GM23338 (cell line): Measurements from ENCODE around the gene GZMH. TPM values are rescaled to one million over a fixed set of nuclear protein-coding genes. Genes with fewer than 3 reads are reported as not detected.

ENCODE experiments used
- ATAC-seq: fragments of 200-7000 bp; cut with Tn5 transposase; 3 replicates; pipeline ENCODE4 v1.9.1; 2020
- DNase-seq: peaks from one replicate; pipeline ENCODE4 v3.0.0-alpha.2; 2015; ENCODE audit warnings: low spot score
- H2AFZ ChIP-seq: fragments of 200-600 bp; sonication (generic); 2 replicates; pipeline ENCODE4 v1.8.0; 2016; ENCODE audit warnings: antibody characterized with exemption, mild to moderate bottlenecking, moderate library complexity
- H3F3A ChIP-seq: fragments of 200-600 bp; sonication (generic); replicated peaks from 2 replicates; pipeline ENCODE4 v1.8.0; 2017; ENCODE audit warnings: antibody characterized with exemption, mixed run types, low read depth
- H3K27ac ChIP-seq: fragments of 200-600 bp; sonication (generic); 2 replicates; pipeline ENCODE4 v1.6.1; 2016; ENCODE audit warnings: low read depth
- H3K27me3 ChIP-seq: fragments of 200-600 bp; sonication (generic); 2 replicates; pipeline ENCODE4 v1.8.0; 2016; ENCODE audit warnings: mild to moderate bottlenecking, mixed run types, moderate library complexity; ENCODE audit not compliant: insufficient read depth
- H3K36me3 ChIP-seq: fragments of 200-600 bp; sonication (generic); 2 replicates; pipeline ENCODE4 v1.8.0; 2016; ENCODE audit warnings: mild to moderate bottlenecking; ENCODE audit not compliant: insufficient read depth
- H3K4me1 ChIP-seq: fragments of 200-600 bp; sonication (generic); 2 replicates; pipeline ENCODE4 v1.8.0; 2016; ENCODE audit warnings: mild to moderate bottlenecking, moderate library complexity; ENCODE audit not compliant: insufficient read depth
- H3K4me2 ChIP-seq: fragments of 200-600 bp; sonication (generic); 2 replicates; pipeline ENCODE4 v1.7.1; 2017; ENCODE audit warnings: mixed run types
- H3K4me3 ChIP-seq: fragments of 200-600 bp; sonication (generic); 2 replicates; pipeline ENCODE4 v1.6.1; 2016; ENCODE audit warnings: mixed run types
- H3K79me2 ChIP-seq: fragments of 200-600 bp; sonication (generic); replicated peaks from 2 replicates; pipeline ENCODE4 v1.8.0; 2017; ENCODE audit warnings: mild to moderate bottlenecking; ENCODE audit not compliant: insufficient read depth
- H3K9me2 ChIP-seq: fragments of 200-600 bp; sonication (generic); 2 replicates; pipeline ENCODE4 v1.8.0; 2017; ENCODE audit not compliant: insufficient read depth
- H4K20me1 ChIP-seq: fragments of 200-600 bp; sonication (generic); replicated peaks from 2 replicates; pipeline ENCODE4 v1.8.0; 2017; ENCODE audit warnings: mild to moderate bottlenecking; ENCODE audit not compliant: insufficient read depth
- H3K27ac Mint-ChIP-seq: 2 replicates; pipeline ENCODE4 v1.8.0; 2020; ENCODE audit warnings: inconsistent platforms, mild to moderate bottlenecking, moderate library complexity, mixed read lengths
- H3K27me3 Mint-ChIP-seq: 3 replicates; pipeline ENCODE4 v1.8.0; 2022; ENCODE audit warnings: low read depth, mild to moderate bottlenecking, moderate library complexity, mixed read lengths, inconsistent platforms; ENCODE audit not compliant: insufficient read depth, poor library complexity
- H3K36me3 Mint-ChIP-seq: 3 replicates; pipeline ENCODE4 v1.8.0; 2021; ENCODE audit warnings: low read depth, mild to moderate bottlenecking, inconsistent platforms, moderate library complexity, mixed read lengths
- H3K4me1 Mint-ChIP-seq: 3 replicates; pipeline ENCODE4 v1.8.0; 2020; ENCODE audit warnings: mild to moderate bottlenecking, inconsistent platforms, mixed read lengths
- H3K4me3 Mint-ChIP-seq: 3 replicates; pipeline ENCODE4 v1.8.0; 2021; ENCODE audit warnings: moderate library complexity, mild to moderate bottlenecking, inconsistent platforms, mixed read lengths
- H3K9me3 Mint-ChIP-seq: 3 replicates; pipeline ENCODE4 v1.8.0; 2020; ENCODE audit warnings: moderate library complexity, mild to moderate bottlenecking, inconsistent platforms, mixed read lengths
- CREB1 ChIP-seq: fragments of 250-450 bp; sonication (Bioruptor Pico); IDR thresholded peaks from 2 replicates; pipeline ENCODE4 v1.5.0; 2020; ENCODE audit warnings: low read depth, mild to moderate bottlenecking, moderate library complexity
- EZH2 ChIP-seq: fragments of 200-600 bp; sonication (generic); IDR thresholded peaks from one replicate; pipeline ENCODE4 v1.8.0; 2017; ENCODE audit warnings: antibody characterized with exemption, mild to moderate bottlenecking, low read depth; ENCODE audit not compliant: unreplicated experiment
- EZH2phosphoT487 ChIP-seq: fragments of 200-600 bp; sonication (generic); IDR thresholded peaks from one replicate; pipeline ENCODE4 v1.8.1; 2018; ENCODE audit warnings: antibody characterized with exemption; ENCODE audit not compliant: unreplicated experiment
- JUNB ChIP-seq: IDR thresholded peaks from one replicate; pipeline ENCODE4 v1.6.1; 2016; ENCODE audit warnings: antibody characterized with exemption; ENCODE audit not compliant: unreplicated experiment
- NANOG ChIP-seq: IDR thresholded peaks from 2 replicates; pipeline ENCODE4 v1.6.1; 2016; ENCODE audit warnings: antibody characterized with exemption, borderline replicate concordance
- POLR2AphosphoS5 ChIP-seq: IDR thresholded peaks from 2 replicates; pipeline ENCODE4 v1.6.1; 2016; ENCODE audit warnings: antibody characterized with exemption, low read depth
- STAT1 ChIP-seq: IDR thresholded peaks from one replicate; pipeline ENCODE4 v1.6.1; 2016; ENCODE audit warnings: antibody characterized with exemption; ENCODE audit not compliant: unreplicated experiment
- ZNF331 ChIP-seq: fragments of 250-450 bp; sonication (Bioruptor Pico); IDR thresholded peaks from 2 replicates; pipeline ENCODE4 v1.5.0; 2020; ENCODE audit warnings: low read depth, mild to moderate bottlenecking, moderate library complexity
- polyA plus RNA-seq: library from polyadenylated mRNA; unstranded; fragments of >200 nt; fragmentation: Nextera tagmentation; extraction: Ambion mirVana; gene quantifications from 2 replicates; pipeline ENCODE4 v1.2.1, GENCODE V29; 2016
- total RNA-seq: library from RNA; depleted of rRNA; stranded (reverse); fragments of >200 nt; shearing (Covaris generic); gene quantifications from 2 replicates; pipeline ENCODE4 v1.2.3, GENCODE V29; 2014
- TF ChIP-seq, protein P1 (sequence below): IDR thresholded peaks from 2 replicates; pipeline ENCODE4 v1.6.1; 2016; ENCODE audit warnings: antibody characterized with exemption
- TF ChIP-seq, protein P2 (sequence below), 2 experiments: fragments of 200-600 bp in 1 of 2; sonication (generic) in 1 of 2; conservative IDR thresholded peaks; 2 replicates each; pipeline versions ENCODE4 v1.5.1 to v1.6.1; 2016 to 2017; ENCODE audit warnings: antibody characterized with exemption in 2 of 2, low read depth in 2 of 2, mild to moderate bottlenecking in 2 of 2, moderate library complexity in 1 of 2
- TF ChIP-seq, protein P3 (sequence below): fragments of 250-450 bp; sonication (Bioruptor Pico); IDR thresholded peaks from 2 replicates; pipeline ENCODE4 v1.5.0; 2020; ENCODE audit warnings: mild to moderate bottlenecking, moderate library complexity
- TF ChIP-seq, protein P4 (sequence below): IDR thresholded peaks from one replicate; pipeline ENCODE4 v1.6.1; 2018; ENCODE audit warnings: antibody characterized with exemption; ENCODE audit not compliant: unreplicated experiment

The GZMH gene
- total and polyA plus RNA-seq, 2 experiments from 2014 or later, result not detected

DNA sequence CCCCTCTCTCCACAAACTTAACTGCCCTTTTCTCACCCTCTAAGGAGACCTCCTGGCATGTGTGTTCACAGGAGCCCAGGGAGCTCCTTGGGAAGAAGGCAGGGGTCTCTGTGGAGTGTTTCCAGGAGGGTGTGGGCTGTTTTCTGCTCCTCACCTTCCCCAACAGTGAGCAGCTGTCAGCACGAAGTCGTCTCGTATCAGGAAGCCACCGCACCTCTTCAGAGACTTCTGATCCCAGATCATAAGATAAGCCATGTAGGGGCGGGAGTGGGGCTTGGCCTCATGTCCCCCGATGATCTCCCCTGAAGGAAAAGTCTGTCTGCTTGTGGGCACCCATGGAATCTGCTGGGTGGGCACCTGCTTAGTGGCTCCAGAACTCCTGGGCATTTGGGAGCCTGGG lies 23.3 kb upstream of the GZMH start:
- H3K4me3 Mint-ChIP-seq, result no peak overlapping the region
- Histone ChIP-seq H4K20me1 (no peaks in the 10 kb centered on the region), H3K4me3 (no peak overlapping the region), H3K4me2 (no peak overlapping the region), H3K9me2 (no peaks in the 10 kb centered on the region), H3K79me2 (no peaks in the 10 kb centered on the region), H3K27me3 (no peaks in the 10 kb centered on the region), H2AFZ (no peak overlapping the region), H3K27ac (no peak overlapping the region), H3F3A (no peaks in the 10 kb centered on the region), H3K4me1 (no peaks in the 10 kb centered on the region), H3K36me3 (no peaks in the 10 kb centered on the region)
- no peaks in the 10 kb centered on the region; the same call in 2 of the 3 replicates for H3K36me3 Mint-ChIP-seq
- no peak for ATAC-seq
- peaks cover 3% of the 10 kb centered on the region; the same call in 1 of the 3 replicates for H3K9me3 Mint-ChIP-seq
- TF ChIP-seq EZH2 (no peak), CREB1 (CRISPR knock-in tag) (no peak), ZNF331 (CRISPR knock-in tag) (no peak), JUNB (no peak), STAT1 (no peak), POLR2AphosphoS5 (no peak), EZH2phosphoT487 (no peak), NANOG (no peak)
- TF ChIP-seq, protein P1, sequence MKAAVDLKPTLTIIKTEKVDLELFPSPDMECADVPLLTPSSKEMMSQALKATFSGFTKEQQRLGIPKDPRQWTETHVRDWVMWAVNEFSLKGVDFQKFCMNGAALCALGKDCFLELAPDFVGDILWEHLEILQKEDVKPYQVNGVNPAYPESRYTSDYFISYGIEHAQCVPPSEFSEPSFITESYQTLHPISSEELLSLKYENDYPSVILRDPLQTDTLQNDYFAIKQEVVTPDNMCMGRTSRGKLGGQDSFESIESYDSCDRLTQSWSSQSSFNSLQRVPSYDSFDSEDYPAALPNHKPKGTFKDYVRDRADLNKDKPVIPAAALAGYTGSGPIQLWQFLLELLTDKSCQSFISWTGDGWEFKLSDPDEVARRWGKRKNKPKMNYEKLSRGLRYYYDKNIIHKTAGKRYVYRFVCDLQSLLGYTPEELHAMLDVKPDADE, result no peak
- TF ChIP-seq, protein P2, sequence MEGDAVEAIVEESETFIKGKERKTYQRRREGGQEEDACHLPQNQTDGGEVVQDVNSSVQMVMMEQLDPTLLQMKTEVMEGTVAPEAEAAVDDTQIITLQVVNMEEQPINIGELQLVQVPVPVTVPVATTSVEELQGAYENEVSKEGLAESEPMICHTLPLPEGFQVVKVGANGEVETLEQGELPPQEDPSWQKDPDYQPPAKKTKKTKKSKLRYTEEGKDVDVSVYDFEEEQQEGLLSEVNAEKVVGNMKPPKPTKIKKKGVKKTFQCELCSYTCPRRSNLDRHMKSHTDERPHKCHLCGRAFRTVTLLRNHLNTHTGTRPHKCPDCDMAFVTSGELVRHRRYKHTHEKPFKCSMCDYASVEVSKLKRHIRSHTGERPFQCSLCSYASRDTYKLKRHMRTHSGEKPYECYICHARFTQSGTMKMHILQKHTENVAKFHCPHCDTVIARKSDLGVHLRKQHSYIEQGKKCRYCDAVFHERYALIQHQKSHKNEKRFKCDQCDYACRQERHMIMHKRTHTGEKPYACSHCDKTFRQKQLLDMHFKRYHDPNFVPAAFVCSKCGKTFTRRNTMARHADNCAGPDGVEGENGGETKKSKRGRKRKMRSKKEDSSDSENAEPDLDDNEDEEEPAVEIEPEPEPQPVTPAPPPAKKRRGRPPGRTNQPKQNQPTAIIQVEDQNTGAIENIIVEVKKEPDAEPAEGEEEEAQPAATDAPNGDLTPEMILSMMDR (conservative IDR thresholded peaks at IDR 0.05; ENCODE audit: low read depth in 2 of 2), result no peak
- TF ChIP-seq, protein P3, sequence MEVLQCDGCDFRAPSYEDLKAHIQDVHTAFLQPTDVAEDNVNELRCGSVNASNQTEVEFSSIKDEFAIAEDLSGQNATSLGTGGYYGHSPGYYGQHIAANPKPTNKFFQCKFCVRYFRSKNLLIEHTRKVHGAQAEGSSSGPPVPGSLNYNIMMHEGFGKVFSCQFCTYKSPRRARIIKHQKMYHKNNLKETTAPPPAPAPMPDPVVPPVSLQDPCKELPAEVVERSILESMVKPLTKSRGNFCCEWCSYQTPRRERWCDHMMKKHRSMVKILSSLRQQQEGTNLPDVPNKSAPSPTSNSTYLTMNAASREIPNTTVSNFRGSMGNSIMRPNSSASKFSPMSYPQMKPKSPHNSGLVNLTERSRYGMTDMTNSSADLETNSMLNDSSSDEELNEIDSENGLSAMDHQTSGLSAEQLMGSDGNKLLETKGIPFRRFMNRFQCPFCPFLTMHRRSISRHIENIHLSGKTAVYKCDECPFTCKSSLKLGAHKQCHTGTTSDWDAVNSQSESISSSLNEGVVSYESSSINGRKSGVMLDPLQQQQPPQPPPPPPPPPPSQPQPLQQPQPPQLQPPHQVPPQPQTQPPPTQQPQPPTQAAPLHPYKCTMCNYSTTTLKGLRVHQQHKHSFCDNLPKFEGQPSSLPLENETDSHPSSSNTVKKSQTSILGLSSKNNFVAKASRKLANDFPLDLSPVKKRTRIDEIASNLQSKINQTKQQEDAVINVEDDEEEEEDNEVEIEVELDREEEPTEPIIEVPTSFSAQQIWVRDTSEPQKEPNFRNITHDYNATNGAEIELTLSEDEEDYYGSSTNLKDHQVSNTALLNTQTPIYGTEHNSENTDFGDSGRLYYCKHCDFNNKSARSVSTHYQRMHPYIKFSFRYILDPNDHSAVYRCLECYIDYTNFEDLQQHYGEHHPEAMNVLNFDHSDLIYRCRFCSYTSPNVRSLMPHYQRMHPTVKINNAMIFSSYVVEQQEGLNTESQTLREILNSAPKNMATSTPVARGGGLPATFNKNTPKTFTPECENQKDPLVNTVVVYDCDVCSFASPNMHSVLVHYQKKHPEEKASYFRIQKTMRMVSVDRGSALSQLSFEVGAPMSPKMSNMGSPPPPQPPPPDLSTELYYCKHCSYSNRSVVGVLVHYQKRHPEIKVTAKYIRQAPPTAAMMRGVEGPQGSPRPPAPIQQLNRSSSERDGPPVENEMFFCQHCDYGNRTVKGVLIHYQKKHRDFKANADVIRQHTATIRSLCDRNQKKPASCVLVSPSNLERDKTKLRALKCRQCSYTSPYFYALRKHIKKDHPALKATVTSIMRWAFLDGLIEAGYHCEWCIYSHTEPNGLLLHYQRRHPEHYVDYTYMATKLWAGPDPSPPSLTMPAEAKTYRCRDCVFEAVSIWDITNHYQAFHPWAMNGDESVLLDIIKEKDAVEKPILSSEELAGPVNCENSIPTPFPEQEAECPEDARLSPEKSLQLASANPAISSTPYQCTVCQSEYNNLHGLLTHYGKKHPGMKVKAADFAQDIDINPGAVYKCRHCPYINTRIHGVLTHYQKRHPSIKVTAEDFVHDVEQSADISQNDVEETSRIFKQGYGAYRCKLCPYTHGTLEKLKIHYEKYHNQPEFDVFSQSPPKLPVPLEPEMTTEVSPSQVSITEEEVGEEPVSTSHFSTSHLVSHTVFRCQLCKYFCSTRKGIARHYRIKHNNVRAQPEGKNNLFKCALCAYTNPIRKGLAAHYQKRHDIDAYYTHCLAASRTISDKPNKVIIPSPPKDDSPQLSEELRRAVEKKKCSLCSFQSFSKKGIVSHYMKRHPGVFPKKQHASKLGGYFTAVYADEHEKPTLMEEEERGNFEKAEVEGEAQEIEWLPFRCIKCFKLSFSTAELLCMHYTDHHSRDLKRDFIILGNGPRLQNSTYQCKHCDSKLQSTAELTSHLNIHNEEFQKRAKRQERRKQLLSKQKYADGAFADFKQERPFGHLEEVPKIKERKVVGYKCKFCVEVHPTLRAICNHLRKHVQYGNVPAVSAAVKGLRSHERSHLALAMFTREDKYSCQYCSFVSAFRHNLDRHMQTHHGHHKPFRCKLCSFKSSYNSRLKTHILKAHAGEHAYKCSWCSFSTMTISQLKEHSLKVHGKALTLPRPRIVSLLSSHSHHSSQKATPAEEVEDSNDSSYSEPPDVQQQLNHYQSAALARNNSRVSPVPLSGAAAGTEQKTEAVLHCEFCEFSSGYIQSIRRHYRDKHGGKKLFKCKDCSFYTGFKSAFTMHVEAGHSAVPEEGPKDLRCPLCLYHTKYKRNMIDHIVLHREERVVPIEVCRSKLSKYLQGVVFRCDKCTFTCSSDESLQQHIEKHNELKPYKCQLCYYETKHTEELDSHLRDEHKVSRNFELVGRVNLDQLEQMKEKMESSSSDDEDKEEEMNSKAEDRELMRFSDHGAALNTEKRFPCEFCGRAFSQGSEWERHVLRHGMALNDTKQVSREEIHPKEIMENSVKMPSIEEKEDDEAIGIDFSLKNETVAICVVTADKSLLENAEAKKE (CRISPR knock-in tag), result no peak
- TF ChIP-seq, protein P4, sequence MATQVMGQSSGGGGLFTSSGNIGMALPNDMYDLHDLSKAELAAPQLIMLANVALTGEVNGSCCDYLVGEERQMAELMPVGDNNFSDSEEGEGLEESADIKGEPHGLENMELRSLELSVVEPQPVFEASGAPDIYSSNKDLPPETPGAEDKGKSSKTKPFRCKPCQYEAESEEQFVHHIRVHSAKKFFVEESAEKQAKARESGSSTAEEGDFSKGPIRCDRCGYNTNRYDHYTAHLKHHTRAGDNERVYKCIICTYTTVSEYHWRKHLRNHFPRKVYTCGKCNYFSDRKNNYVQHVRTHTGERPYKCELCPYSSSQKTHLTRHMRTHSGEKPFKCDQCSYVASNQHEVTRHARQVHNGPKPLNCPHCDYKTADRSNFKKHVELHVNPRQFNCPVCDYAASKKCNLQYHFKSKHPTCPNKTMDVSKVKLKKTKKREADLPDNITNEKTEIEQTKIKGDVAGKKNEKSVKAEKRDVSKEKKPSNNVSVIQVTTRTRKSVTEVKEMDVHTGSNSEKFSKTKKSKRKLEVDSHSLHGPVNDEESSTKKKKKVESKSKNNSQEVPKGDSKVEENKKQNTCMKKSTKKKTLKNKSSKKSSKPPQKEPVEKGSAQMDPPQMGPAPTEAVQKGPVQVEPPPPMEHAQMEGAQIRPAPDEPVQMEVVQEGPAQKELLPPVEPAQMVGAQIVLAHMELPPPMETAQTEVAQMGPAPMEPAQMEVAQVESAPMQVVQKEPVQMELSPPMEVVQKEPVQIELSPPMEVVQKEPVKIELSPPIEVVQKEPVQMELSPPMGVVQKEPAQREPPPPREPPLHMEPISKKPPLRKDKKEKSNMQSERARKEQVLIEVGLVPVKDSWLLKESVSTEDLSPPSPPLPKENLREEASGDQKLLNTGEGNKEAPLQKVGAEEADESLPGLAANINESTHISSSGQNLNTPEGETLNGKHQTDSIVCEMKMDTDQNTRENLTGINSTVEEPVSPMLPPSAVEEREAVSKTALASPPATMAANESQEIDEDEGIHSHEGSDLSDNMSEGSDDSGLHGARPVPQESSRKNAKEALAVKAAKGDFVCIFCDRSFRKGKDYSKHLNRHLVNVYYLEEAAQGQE, result no peak
- H3K27ac Mint-ChIP-seq, result no peak overlapping the region
- no peaks in the 10 kb centered on the region for H3K27me3 Mint-ChIP-seq
- no peak for DNase-seq
- H3K4me1 Mint-ChIP-seq, result no peaks in the 10 kb centered on the region
